ENCODE measurements around the gene TRAF3IP1. TPM values are rescaled to one million over a fixed set of nuclear protein-coding genes. Genes with fewer than 3 reads are reported as not detected.
A peak's percentile ranks its signal among the peaks of the same experiment; 100 is the strongest.

The TRAF3IP1 gene
- total RNA-seq, 1 donor from 2014 or later, result 15.1 TPM

GRCh38 chr2:238286551-238286950 lies 33.8 kb upstream of the TRAF3IP1 start:
- peaks cover 35% of the 10 kb centered on the region for H3K4me1 Mint-ChIP-seq (ENCODE audit: low read depth)
- H3K4me3 Mint-ChIP-seq (ENCODE audit: unreplicated experiment), result peak overlapping the region; percentile 78
- no peak for TF ChIP-seq CTCF (IDR thresholded peaks at IDR 0.05)
- no peaks in the 10 kb centered on the region for H3K9me3 Mint-ChIP-seq (ENCODE audit: low read depth)
- DNase-seq (ENCODE audit: low spot score), result no peak
- H3K27ac Mint-ChIP-seq (ENCODE audit: unreplicated experiment), result peak overlapping the region; percentile 92
- no peaks in the 10 kb centered on the region for H3K27me3 Mint-ChIP-seq (ENCODE audit: low read depth)
- no peaks in the 10 kb centered on the region for H3K36me3 Mint-ChIP-seq (ENCODE audit: low read depth)

- Mint-ChIP-seq H3K36me3 (ENCODE audit: low read depth) (no peaks in the 10 kb centered on the region), H3K27me3 (ENCODE audit: low read depth) (no peaks in the 10 kb centered on the region), H3K4me1 (ENCODE audit: low read depth) (peaks cover 35% of the 10 kb centered on the region), H3K4me3 (ENCODE audit: unreplicated experiment) (peak overlapping the region; percentile 78), H3K9me3 (ENCODE audit: low read depth) (no peaks in the 10 kb centered on the region), H3K27ac (ENCODE audit: unreplicated experiment) (peak overlapping the region; percentile 92)
- no peak for TF ChIP-seq CTCF (IDR thresholded peaks at IDR 0.05)
- DNase-seq (ENCODE audit: low spot score), result peak; percentile 37
These were observed 33.2 kb upstream of the TRAF3IP1 start for GRCh38 chr2:238286987-238287736.

GRCh38 chr2:238287737-238288649 lies 32.3 kb upstream of the TRAF3IP1 start, which contains the start of gene PER2:
Gene PER2, minus strand, starts transcription at chr2:238288610. Its CDS starts 10,674 bp downstream, at chr2:238277936.
- peak; percentile 45 for TF ChIP-seq CTCF (IDR thresholded peaks at IDR 0.05)
- Mint-ChIP-seq H3K36me3 (ENCODE audit: low read depth) (no peaks in the 10 kb centered on the region), H3K4me3 (ENCODE audit: unreplicated experiment) (peak within 1 kb of the TSS; percentile 81), H3K9me3 (ENCODE audit: low read depth) (no peaks in the 10 kb centered on the region), H3K27ac (ENCODE audit: unreplicated experiment) (peak within 1 kb of the TSS; percentile 92), H3K27me3 (ENCODE audit: low read depth) (no peaks in the 10 kb centered on the region), H3K4me1 (ENCODE audit: low read depth) (peaks cover 35% of the 10 kb centered on the region)
- DNase-seq (ENCODE audit: low spot score), result peak; percentile 86

- Mint-ChIP-seq H3K9me3 (ENCODE audit: low read depth) (no peaks in the 10 kb centered on the region), H3K36me3 (ENCODE audit: low read depth) (no peaks in the 10 kb centered on the region), H3K27ac (ENCODE audit: unreplicated experiment) (peak overlapping the region; percentile 88), H3K4me3 (ENCODE audit: unreplicated experiment) (peak overlapping the region; percentile 81), H3K27me3 (ENCODE audit: low read depth) (no peaks in the 10 kb centered on the region), H3K4me1 (ENCODE audit: low read depth) (peaks cover 35% of the 10 kb centered on the region)
- TF ChIP-seq CTCF (IDR thresholded peaks at IDR 0.05), result peak; percentile 74
- peak; percentile 98 for DNase-seq (ENCODE audit: low spot score)
These were observed 31.4 kb upstream of the TRAF3IP1 start for GRCh38 chr2:238288650-238289573.
